WTC11 (cell line): ENCODE measurements around the gene RHOU. TPM values are rescaled to one million over a fixed set of nuclear protein-coding genes. Genes with fewer than 3 reads are reported as not detected.

Source experiments
- ATAC-seq: fragments of 200-7000 bp; cut with Tn5 transposase; 2 replicates; pipeline ENCODE4 v1.10.0; 2021; ENCODE audit warnings: mild to moderate bottlenecking, moderate library complexity
- CTCF ChIA-PET: fragments of 300-600 bp; sonication (Branson Sonifier 250); formaldehyde crosslinking; loops from one replicate; lab custom pipeline; 2021; ENCODE audit warnings: antibody characterized with exemption; lab: Charles Lee
- POLR2A ChIA-PET: fragments of 350-600 bp; sonication (Branson Sonifier 250); formaldehyde crosslinking; loops from one replicate; lab custom pipeline; 2021; ENCODE audit warnings: antibody characterized with exemption; lab: Charles Lee
- DNase-seq: peaks from one replicate; pipeline ENCODE4 v3.0.0; 2021; ENCODE audit warnings: low spot score
- H3K27ac Mint-ChIP-seq: 2 replicates; pipeline ENCODE4 v1.8.0; 2021; ENCODE audit warnings: mixed read lengths
- H3K27me3 Mint-ChIP-seq: 2 replicates; pipeline ENCODE4 v1.8.0; 2021; ENCODE audit warnings: low read depth, mild to moderate bottlenecking, moderate library complexity, mixed read lengths
- H3K36me3 Mint-ChIP-seq: 2 replicates; pipeline ENCODE4 v1.8.0; 2021; ENCODE audit warnings: mixed read lengths
- H3K4me1 Mint-ChIP-seq: 2 replicates; pipeline ENCODE4 v1.8.0; 2022; ENCODE audit warnings: mixed read lengths
- H3K4me3 Mint-ChIP-seq: 2 replicates; pipeline ENCODE4 v1.8.0; 2021; ENCODE audit warnings: mild to moderate bottlenecking, moderate library complexity, mixed read lengths
- H3K9me3 Mint-ChIP-seq: 2 replicates; pipeline ENCODE4 v1.8.0; 2021; ENCODE audit warnings: mixed read lengths
- ARID4B ChIP-seq: sonication (generic); formaldehyde crosslinking; IDR thresholded peaks from 2 replicates; pipeline ENCODE4 v1.8.0; 2023; ENCODE audit warnings: missing genetic modification reagents, mild to moderate bottlenecking, borderline replicate concordance
- ATF2 ChIP-seq: sonication (generic); formaldehyde crosslinking; IDR thresholded peaks from 2 replicates; pipeline ENCODE4 v1.8.1; 2022; ENCODE audit warnings: low read depth, missing genetic modification reagents, borderline replicate concordance
- CREM ChIP-seq: sonication (generic); formaldehyde crosslinking; IDR thresholded peaks from 2 replicates; pipeline ENCODE4 v1.8.1; 2022; ENCODE audit warnings: mild to moderate bottlenecking, missing genetic modification reagents, moderate library complexity
- E2F1 ChIP-seq: sonication (generic); formaldehyde crosslinking; IDR thresholded peaks from 2 replicates; pipeline ENCODE4 v1.8.0; 2022; ENCODE audit warnings: mild to moderate bottlenecking, missing genetic modification reagents
- ERG ChIP-seq: fragments of 250-450 bp; sonication (Bioruptor Pico); IDR thresholded peaks from 2 replicates; pipeline ENCODE4 v1.8.0; 2021; ENCODE audit warnings: mild to moderate bottlenecking
- ETV6 ChIP-seq: sonication (generic); formaldehyde crosslinking; IDR thresholded peaks from 2 replicates; pipeline ENCODE4 v1.8.1; 2022; ENCODE audit warnings: mild to moderate bottlenecking, missing genetic modification reagents
- FOXK1 ChIP-seq: sonication (generic); formaldehyde crosslinking; IDR thresholded peaks from 2 replicates; pipeline ENCODE4 v1.8.0; 2022; ENCODE audit warnings: mild to moderate bottlenecking, moderate library complexity, missing genetic modification reagents
- HMGXB4 ChIP-seq: sonication (generic); formaldehyde crosslinking; IDR thresholded peaks from 2 replicates; pipeline ENCODE4 v1.8.1; 2023; ENCODE audit warnings: mild to moderate bottlenecking, moderate library complexity, missing genetic modification reagents
- JUN ChIP-seq: sonication (generic); formaldehyde crosslinking; IDR thresholded peaks from 2 replicates; pipeline ENCODE4 v1.8.0; 2023; ENCODE audit warnings: mild to moderate bottlenecking, missing genetic modification reagents
- MAX ChIP-seq: sonication (generic); formaldehyde crosslinking; IDR thresholded peaks from 2 replicates; pipeline ENCODE4 v1.8.0; 2022; ENCODE audit warnings: mild to moderate bottlenecking, missing genetic modification reagents
- NFATC4 ChIP-seq: fragments of 250-450 bp; sonication (Bioruptor Pico); IDR thresholded peaks from 2 replicates; pipeline ENCODE4 v1.9.0; 2021; ENCODE audit warnings: mild to moderate bottlenecking
- NFE2L1 ChIP-seq: sonication (generic); formaldehyde crosslinking; IDR thresholded peaks from 2 replicates; pipeline ENCODE4 v1.8.1; 2023; ENCODE audit warnings: missing genetic modification reagents
- NR2C2 ChIP-seq: sonication (generic); formaldehyde crosslinking; IDR thresholded peaks from 2 replicates; pipeline ENCODE4 v1.8.0; 2022; ENCODE audit warnings: mild to moderate bottlenecking, missing genetic modification reagents
- NR3C1 ChIP-seq: sonication (generic); formaldehyde crosslinking; conservative IDR thresholded peaks from 2 replicates; pipeline ENCODE4 v1.8.1; 2023; ENCODE audit warnings: low read depth, mild to moderate bottlenecking, missing genetic modification reagents
- RORB ChIP-seq: fragments of 250-450 bp; sonication (Bioruptor Pico); IDR thresholded peaks from 2 replicates; pipeline ENCODE4 v1.9.0; 2021; ENCODE audit warnings: mild to moderate bottlenecking
- SMAD3 ChIP-seq: sonication (generic); formaldehyde crosslinking; IDR thresholded peaks from 2 replicates; pipeline ENCODE4 v1.8.0; 2022; ENCODE audit warnings: missing genetic modification reagents, mild to moderate bottlenecking, borderline replicate concordance
- TP53 ChIP-seq: sonication (generic); formaldehyde crosslinking; IDR thresholded peaks from 2 replicates; pipeline ENCODE4 v1.8.1; 2023; ENCODE audit warnings: mild to moderate bottlenecking, missing genetic modification reagents
- USF1 ChIP-seq: sonication (generic); formaldehyde crosslinking; IDR thresholded peaks from 2 replicates; pipeline ENCODE4 v1.8.0; 2022; ENCODE audit warnings: mild to moderate bottlenecking, missing genetic modification reagents
- ZBTB21 ChIP-seq: sonication (generic); formaldehyde crosslinking; IDR thresholded peaks from 2 replicates; pipeline ENCODE4 v1.8.1; 2023; ENCODE audit warnings: mild to moderate bottlenecking, missing genetic modification reagents, borderline replicate concordance
- ZNF416 ChIP-seq: fragments of 250-450 bp; sonication (Bioruptor Pico); IDR thresholded peaks from 2 replicates; pipeline ENCODE4 v1.9.0; 2021; ENCODE audit warnings: mild to moderate bottlenecking, inconsistent platforms
- total RNA-seq: library from RNA; stranded (reverse); gene quantifications from 3 replicates; pipeline ENCODE4 v1.2.3, GENCODE V29; 2021

Gene RHOU
- total RNA-seq, 1 experiment from 2014 or later, result 6.0 TPM

- CTCF ChIA-PET, result no interaction called here
- ATAC-seq, result no peak
- no peak for DNase-seq
- Mint-ChIP-seq H3K36me3 (no peaks in the 10 kb centered on the region), H3K4me1 (no peaks in the 10 kb centered on the region), H3K27ac (no peak overlapping the region), H3K4me3 (no peak overlapping the region), H3K9me3 (no peaks in the 10 kb centered on the region), H3K27me3 (no peaks in the 10 kb centered on the region)
- no peak for TF ChIP-seq E2F1 (CRISPR knock-in tag)
- no peak for TF ChIP-seq JUN (CRISPR knock-in tag)
- TF ChIP-seq ZBTB21 (CRISPR knock-in tag), result no peak
- no peak for TF ChIP-seq ETV6 (CRISPR knock-in tag)
- no peak for TF ChIP-seq USF1
- no peak for TF ChIP-seq ZNF416 (CRISPR knock-in tag)
- TF ChIP-seq ERG (CRISPR knock-in tag), result no peak
- TF ChIP-seq NFE2L1 (CRISPR knock-in tag), result no peak
- TF ChIP-seq NR3C1 (CRISPR knock-in tag), result no peak
- TF ChIP-seq CREM (CRISPR knock-in tag), result no peak
- TF ChIP-seq ARID4B (CRISPR knock-in tag), result no peak
- TF ChIP-seq RORB, result no peak
- POLR2A ChIA-PET, result no interaction called here
Measured at GRCh38 chr1:228765168-228765946, 30.1 kb downstream of the RHOU start.

GRCh38 chr1:228766788-228767187 lies 31.5 kb downstream of the RHOU start:
- Mint-ChIP-seq H3K4me3 (no peak overlapping the region), H3K27ac (no peak overlapping the region), H3K4me1 (no peaks in the 10 kb centered on the region), H3K36me3 (no peaks in the 10 kb centered on the region), H3K9me3 (no peaks in the 10 kb centered on the region)
- CTCF ChIA-PET, result no interaction called here
- POLR2A ChIA-PET, result no interaction called here
- ATAC-seq, result no peak
- no peak for TF ChIP-seq ATF2 (CRISPR knock-in tag)
- no peak for TF ChIP-seq SMAD3
- no peak for TF ChIP-seq NR2C2 (CRISPR knock-in tag)
- no peak for TF ChIP-seq MAX (CRISPR knock-in tag)
- no peak for TF ChIP-seq FOXK1 (CRISPR knock-in tag)
- TF ChIP-seq HMGXB4 (CRISPR knock-in tag), result no peak
- no peak for TF ChIP-seq NFATC4 (CRISPR knock-in tag)
- TF ChIP-seq TP53 (CRISPR knock-in tag), result no peak
- TF ChIP-seq, all 79 proteins: peak for 0
- no peak for DNase-seq
- no peaks in the 10 kb centered on the region for H3K27me3 Mint-ChIP-seq
